HepG2 (cell line): ENCODE data around the gene ZNF514. TPM values are rescaled to one million over a fixed set of nuclear protein-coding genes. Genes with fewer than 3 reads are reported as not detected.

ENCODE experiments used
- ATF7 ChIP-seq, 2 experiments: fragments of 450-650 bp in 1 of 2; sonication (generic) in 1 of 2; formaldehyde crosslinking in 1 of 2; IDR thresholded peaks; 2 replicates each; pipeline versions ENCODE4 v1.4.0 to v1.6.1; 2016 to 2020; ENCODE audit warnings: antibody characterized with exemption in 1 of 2, mild to moderate bottlenecking in 1 of 2, missing genetic modification reagents in 1 of 2
- HES4 ChIP-seq: sonication (generic); formaldehyde crosslinking; IDR thresholded peaks from 2 replicates; pipeline ENCODE4 v1.9.0; 2021; ENCODE audit warnings: mild to moderate bottlenecking, missing genetic modification reagents, borderline replicate concordance
- KLF11 ChIP-seq: IDR thresholded peaks from 2 replicates; pipeline ENCODE4 v1.6.1; 2016; ENCODE audit warnings: missing compliant biosample characterization
- MEIS2 ChIP-seq: sonication (generic); formaldehyde crosslinking; IDR thresholded peaks from 2 replicates; pipeline ENCODE4 v1.9.0; 2021; ENCODE audit warnings: mild to moderate bottlenecking, missing genetic modification reagents
- MTF1 ChIP-seq: sonication (generic); formaldehyde crosslinking; IDR thresholded peaks from 2 replicates; pipeline ENCODE4 v1.5.0; 2020; ENCODE audit warnings: missing genetic modification reagents
- RARA ChIP-seq: IDR thresholded peaks from 2 replicates; pipeline ENCODE4 v1.6.1; 2016; ENCODE audit warnings: missing genetic modification reagents, missing compliant biosample characterization
- RELA ChIP-seq: sonication (generic); formaldehyde crosslinking; IDR thresholded peaks from 2 replicates; pipeline ENCODE4 v1.4.0; 2020; ENCODE audit warnings: missing genetic modification reagents
- SMAD9 ChIP-seq: sonication (generic); formaldehyde crosslinking; IDR thresholded peaks from 2 replicates; pipeline ENCODE4 v1.5.1; 2020; ENCODE audit warnings: mild to moderate bottlenecking, missing genetic modification reagents
- SP140L ChIP-seq: sonication (generic); formaldehyde crosslinking; IDR thresholded peaks from 2 replicates; pipeline ENCODE4 v1.4.0; 2020; ENCODE audit warnings: missing genetic modification reagents, borderline replicate concordance
- TBL1XR1 ChIP-seq: fragments of 150-350 bp; IDR thresholded peaks from 2 replicates; pipeline ENCODE4 v1.6.1; 2014; ENCODE audit warnings: borderline replicate concordance, low read length; ENCODE audit not compliant: partially characterized antibody
- TEAD2 ChIP-seq: sonication (generic); formaldehyde crosslinking; IDR thresholded peaks from 2 replicates; pipeline ENCODE4 v1.9.0; 2021; ENCODE audit warnings: missing genetic modification reagents
- TFDP2 ChIP-seq: sonication (generic); formaldehyde crosslinking; IDR thresholded peaks from 2 replicates; pipeline ENCODE4 v1.4.0; 2020; ENCODE audit warnings: missing genetic modification reagents
- ZC3H4 ChIP-seq: sonication (generic); formaldehyde crosslinking; IDR thresholded peaks from 2 replicates; pipeline ENCODE4 v1.4.0; 2020; ENCODE audit warnings: missing genetic modification reagents, borderline replicate concordance
- ZEB1 ChIP-seq: IDR thresholded peaks from 2 replicates; pipeline ENCODE4 v1.6.1; 2012; ENCODE audit warnings: mild to moderate bottlenecking, low read depth, inconsistent platforms; ENCODE audit not compliant: insufficient replicate concordance
- ZNF142 ChIP-seq: sonication (generic); formaldehyde crosslinking; IDR thresholded peaks from 2 replicates; pipeline ENCODE4 v1.4.0; 2020; ENCODE audit warnings: missing genetic modification reagents
- ZNF180 ChIP-seq: sonication (generic); formaldehyde crosslinking; IDR thresholded peaks from 2 replicates; pipeline ENCODE4 v1.4.0; 2020; ENCODE audit warnings: low read depth, missing genetic modification reagents, borderline replicate concordance
- ZNF207 ChIP-seq: fragments of 450-650 bp; IDR thresholded peaks from 2 replicates; pipeline ENCODE4 v1.6.1; 2016; ENCODE audit warnings: antibody characterized with exemption, borderline replicate concordance
- ZNF225 ChIP-seq: sonication (generic); formaldehyde crosslinking; IDR thresholded peaks from 2 replicates; pipeline ENCODE4 v1.4.0; 2020; ENCODE audit warnings: mild to moderate bottlenecking, missing genetic modification reagents
- ZNF451 ChIP-seq: sonication (generic); formaldehyde crosslinking; IDR thresholded peaks from 2 replicates; pipeline ENCODE4 v1.5.0; 2020; ENCODE audit warnings: mild to moderate bottlenecking, missing genetic modification reagents
- ZNF598 ChIP-seq: sonication (generic); formaldehyde crosslinking; IDR thresholded peaks from 2 replicates; pipeline ENCODE4 v1.5.1; 2020; ENCODE audit warnings: mild to moderate bottlenecking, missing genetic modification reagents, borderline replicate concordance
- ZNF660 ChIP-seq: sonication (generic); formaldehyde crosslinking; IDR thresholded peaks from 2 replicates; pipeline ENCODE4 v1.5.1; 2020; ENCODE audit warnings: mild to moderate bottlenecking, low read depth, missing genetic modification reagents, borderline replicate concordance
- ZNF674 ChIP-seq: sonication (generic); formaldehyde crosslinking; IDR thresholded peaks from 2 replicates; pipeline ENCODE4 v1.5.0; 2020; ENCODE audit warnings: low read depth, mild to moderate bottlenecking, missing genetic modification reagents
- ZNF772 ChIP-seq: sonication (generic); formaldehyde crosslinking; IDR thresholded peaks from 2 replicates; pipeline ENCODE4 v1.5.0; 2020; ENCODE audit warnings: mild to moderate bottlenecking, missing genetic modification reagents
- ZSCAN30 ChIP-seq: sonication (generic); formaldehyde crosslinking; IDR thresholded peaks from 2 replicates; pipeline ENCODE4 v1.5.0; 2020; ENCODE audit warnings: mild to moderate bottlenecking, missing genetic modification reagents
- polyA plus RNA-seq, 8 experiments: library from polyadenylated mRNA; depleted of rRNA in 3 of 8; stranded (reverse) in 7 of 8; unstranded in 1 of 8; fragments of >200 nt; fragmentation: Illumina TruSeq in 4 of 8; extraction: Trizol in 4 of 8; gene quantifications; 2 replicates each; pipeline versions ENCODE4 v1.2.1 to v1.2.3, GENCODE V29; 2011 to 2016; ENCODE audit warnings: low read depth in 4 of 8, missing spikeins in 1 of 8, mixed read lengths in 1 of 8; ENCODE audit not compliant: insufficient read depth in 1 of 8
- total RNA-seq, 5 experiments: library from RNA; depleted of rRNA; stranded (reverse); fragments of >200 nt; fragmentation: Illumina TruSeq; extraction: Trizol; gene quantifications; 2 replicates each; pipeline ENCODE4 v1.2.3, GENCODE V29; 2016; ENCODE audit warnings: low read depth in 1 of 5

ZNF514 gene
- total and polyA plus RNA-seq, 2 of the 13 experiments (the other 11 are each of a cell fraction or from before 2014, with no cell fraction given) = 15.2 to 18.7 TPM

- TF ChIP-seq ZSCAN30 (CRISPR knock-in tag) = peak; percentile 12
- TF ChIP-seq TBL1XR1 = no peak
- no peak for TF ChIP-seq ATF7 (IDR thresholded peaks at IDR 0.05)
- peak; percentile 86 for TF ChIP-seq ATF7 (CRISPR knock-in tag; IDR thresholded peaks at IDR 0.05)
- no peak for TF ChIP-seq ZNF180 (CRISPR knock-in tag)
- no peak for TF ChIP-seq TEAD2 (CRISPR knock-in tag)
- TF ChIP-seq MEIS2 = 0 out of 2 replicates have a peak, but pooled peaks have one; percentile 82
- TF ChIP-seq ZNF142 (CRISPR knock-in tag) = peak; percentile 63; the same call in 1 of the 2 replicates
- TF ChIP-seq TFDP2 = peak; percentile 82
- peak; percentile 57 for TF ChIP-seq ZEB1
- peak; percentile 89 for TF ChIP-seq HES4 (CRISPR knock-in tag)
- peak; percentile 98 for TF ChIP-seq ZNF225 (CRISPR knock-in tag)
- peak; percentile 95 for TF ChIP-seq ZNF451 (CRISPR knock-in tag)
- no peak; the same call in 1 of the 2 replicates for TF ChIP-seq ZC3H4 (CRISPR knock-in tag)
- no peak for TF ChIP-seq MTF1 (CRISPR knock-in tag)
- TF ChIP-seq SP140L = 0 out of 2 replicates have a peak, but pooled peaks have one; percentile 76
- TF ChIP-seq SMAD9 (CRISPR knock-in tag) = no peak
- TF ChIP-seq KLF11 (CRISPR knock-in tag) = 0 out of 2 replicates have a peak, but pooled peaks have one; percentile 62
- no peak; the same call in 1 of the 2 replicates for TF ChIP-seq RELA
- peak; percentile 82 for TF ChIP-seq ZNF772
- peak; percentile 89; the same call in 1 of the 2 replicates for TF ChIP-seq ZNF598
- TF ChIP-seq ZNF674 = peak; percentile 68; the same call in 1 of the 2 replicates
- TF ChIP-seq RARA (CRISPR knock-in tag) = peak; percentile 44; the same call in 1 of the 2 replicates
- TF ChIP-seq ZNF660 (CRISPR knock-in tag) = no peak
- TF ChIP-seq ZNF207 = no peak
Observed at GRCh38 chr2:95121407-95122196, 38.0 kb downstream of the ZNF514 start, which contains the start of gene MRPS5 (continued).
